ENCODE data around the gene NMB. TPM values are rescaled to one million over a fixed set of nuclear protein-coding genes. Genes with fewer than 3 reads are reported as not detected.

The NMB gene
- total and polyA plus RNA-seq, 2 experiments from 2014 or later: 18.1 to 22.0 TPM

DNA sequence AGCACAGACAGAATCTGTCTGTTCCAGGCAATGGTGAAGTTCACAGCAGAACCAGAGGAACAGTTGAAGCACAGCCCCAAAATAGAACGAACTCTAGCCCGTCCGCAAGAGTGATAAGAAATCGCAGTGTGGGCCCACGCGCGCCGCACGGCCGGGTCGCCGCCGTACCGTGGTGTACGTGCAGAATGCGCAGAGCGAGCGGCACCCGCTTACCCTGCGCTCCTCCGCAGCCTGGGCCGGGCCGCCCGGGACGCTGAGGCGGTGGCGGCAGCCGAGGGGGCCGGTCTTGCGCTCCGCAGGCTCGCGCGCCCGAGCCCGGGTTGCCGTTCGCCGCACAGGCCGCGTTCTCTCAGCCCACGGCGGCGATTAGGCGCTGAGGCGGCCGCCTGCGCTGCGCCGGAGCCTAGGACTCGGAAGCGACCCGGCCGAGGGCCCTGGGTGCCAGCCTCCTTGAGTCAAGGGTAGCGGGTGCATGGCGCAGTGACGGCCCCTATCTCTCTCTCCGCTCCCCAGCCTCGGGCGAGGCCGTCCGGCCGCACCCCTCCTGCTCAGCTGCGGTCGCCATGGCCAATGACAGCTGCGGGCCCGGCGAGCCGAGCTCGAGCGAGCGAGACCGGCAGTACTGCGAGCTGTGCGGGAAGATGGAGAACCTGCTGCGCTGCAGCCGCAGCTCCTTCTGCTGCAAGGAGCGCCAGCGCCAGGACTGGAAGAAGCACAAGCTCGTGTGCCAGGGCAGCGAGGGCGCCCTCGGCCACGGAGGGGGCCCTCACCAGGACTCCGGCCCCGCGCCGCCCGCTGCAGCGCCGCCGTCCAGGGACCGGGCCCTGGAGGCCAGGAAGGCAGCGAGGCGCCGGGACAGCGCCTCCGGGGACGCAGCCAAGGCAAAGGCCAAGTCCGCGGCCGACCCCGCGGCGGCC lies 24.4 kb downstream of the NMB start:
- Mint-ChIP-seq H3K9me3 (no peaks in the 10 kb centered on the region), H3K36me3 (ENCODE audit: low read depth) (peaks cover 20% of the 10 kb centered on the region), H3K27me3 (ENCODE audit: insufficient read depth, low read depth, poor library complexity) (peaks cover 16% of the 10 kb centered on the region), H3K27ac (no peak overlapping the region), H3K4me3 (peak overlapping the region; percentile 82), H3K4me1 (peaks cover 39% of the 10 kb centered on the region)
- Histone ChIP-seq H2AFZ (peak overlapping the region; percentile 33; the same call in 1 of the 2 replicates), H3K4me3 (peak overlapping the region; percentile 61), H3K4me1 (ENCODE audit: insufficient read depth) (peaks cover 42% of the 10 kb centered on the region), H3K36me3 (ENCODE audit: insufficient read depth) (no peaks in the 10 kb centered on the region; the same call in 1 of the 2 replicates), H3K79me2 (replicated peaks; ENCODE audit: insufficient read depth) (no peaks in the 10 kb centered on the region; the same call in 1 of the 2 replicates), H3K27ac (ENCODE audit: low read depth) (no peak overlapping the region), H3K4me2 (peak overlapping the region; percentile 87), H3F3A (replicated peaks; ENCODE audit: low read depth) (peaks cover 20% of the 10 kb centered on the region), H3K9me2 (ENCODE audit: insufficient read depth) (no peaks in the 10 kb centered on the region), H3K27me3 (ENCODE audit: insufficient read depth) (peaks cover 23% of the 10 kb centered on the region), H4K20me1 (replicated peaks; ENCODE audit: insufficient read depth) (no peaks in the 10 kb centered on the region)
- ATAC-seq (peak; percentile 69), DNase-seq (ENCODE audit: low spot score) (peak; percentile 76)
- TF ChIP-seq ZNF114 (CRISPR knock-in tag; IDR thresholded peaks at IDR 0.05) (no peak), JUNB (IDR thresholded peaks at IDR 0.05; ENCODE audit: unreplicated experiment) (no peak), NANOG (IDR thresholded peaks at IDR 0.05; ENCODE audit: borderline replicate concordance) (no peak), POLR2AphosphoS5 (IDR thresholded peaks at IDR 0.05; ENCODE audit: low read depth) (0 out of 2 replicates have a peak, but pooled peaks have one; percentile 33), EZH2 (IDR thresholded peaks at IDR 0.05; ENCODE audit: low read depth, unreplicated experiment) (no peak), CREB1 (CRISPR knock-in tag; IDR thresholded peaks at IDR 0.05; ENCODE audit: low read depth) (no peak)
- TF ChIP-seq, protein P1, sequence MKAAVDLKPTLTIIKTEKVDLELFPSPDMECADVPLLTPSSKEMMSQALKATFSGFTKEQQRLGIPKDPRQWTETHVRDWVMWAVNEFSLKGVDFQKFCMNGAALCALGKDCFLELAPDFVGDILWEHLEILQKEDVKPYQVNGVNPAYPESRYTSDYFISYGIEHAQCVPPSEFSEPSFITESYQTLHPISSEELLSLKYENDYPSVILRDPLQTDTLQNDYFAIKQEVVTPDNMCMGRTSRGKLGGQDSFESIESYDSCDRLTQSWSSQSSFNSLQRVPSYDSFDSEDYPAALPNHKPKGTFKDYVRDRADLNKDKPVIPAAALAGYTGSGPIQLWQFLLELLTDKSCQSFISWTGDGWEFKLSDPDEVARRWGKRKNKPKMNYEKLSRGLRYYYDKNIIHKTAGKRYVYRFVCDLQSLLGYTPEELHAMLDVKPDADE (IDR thresholded peaks at IDR 0.05): no peak
- TF ChIP-seq, protein P2, sequence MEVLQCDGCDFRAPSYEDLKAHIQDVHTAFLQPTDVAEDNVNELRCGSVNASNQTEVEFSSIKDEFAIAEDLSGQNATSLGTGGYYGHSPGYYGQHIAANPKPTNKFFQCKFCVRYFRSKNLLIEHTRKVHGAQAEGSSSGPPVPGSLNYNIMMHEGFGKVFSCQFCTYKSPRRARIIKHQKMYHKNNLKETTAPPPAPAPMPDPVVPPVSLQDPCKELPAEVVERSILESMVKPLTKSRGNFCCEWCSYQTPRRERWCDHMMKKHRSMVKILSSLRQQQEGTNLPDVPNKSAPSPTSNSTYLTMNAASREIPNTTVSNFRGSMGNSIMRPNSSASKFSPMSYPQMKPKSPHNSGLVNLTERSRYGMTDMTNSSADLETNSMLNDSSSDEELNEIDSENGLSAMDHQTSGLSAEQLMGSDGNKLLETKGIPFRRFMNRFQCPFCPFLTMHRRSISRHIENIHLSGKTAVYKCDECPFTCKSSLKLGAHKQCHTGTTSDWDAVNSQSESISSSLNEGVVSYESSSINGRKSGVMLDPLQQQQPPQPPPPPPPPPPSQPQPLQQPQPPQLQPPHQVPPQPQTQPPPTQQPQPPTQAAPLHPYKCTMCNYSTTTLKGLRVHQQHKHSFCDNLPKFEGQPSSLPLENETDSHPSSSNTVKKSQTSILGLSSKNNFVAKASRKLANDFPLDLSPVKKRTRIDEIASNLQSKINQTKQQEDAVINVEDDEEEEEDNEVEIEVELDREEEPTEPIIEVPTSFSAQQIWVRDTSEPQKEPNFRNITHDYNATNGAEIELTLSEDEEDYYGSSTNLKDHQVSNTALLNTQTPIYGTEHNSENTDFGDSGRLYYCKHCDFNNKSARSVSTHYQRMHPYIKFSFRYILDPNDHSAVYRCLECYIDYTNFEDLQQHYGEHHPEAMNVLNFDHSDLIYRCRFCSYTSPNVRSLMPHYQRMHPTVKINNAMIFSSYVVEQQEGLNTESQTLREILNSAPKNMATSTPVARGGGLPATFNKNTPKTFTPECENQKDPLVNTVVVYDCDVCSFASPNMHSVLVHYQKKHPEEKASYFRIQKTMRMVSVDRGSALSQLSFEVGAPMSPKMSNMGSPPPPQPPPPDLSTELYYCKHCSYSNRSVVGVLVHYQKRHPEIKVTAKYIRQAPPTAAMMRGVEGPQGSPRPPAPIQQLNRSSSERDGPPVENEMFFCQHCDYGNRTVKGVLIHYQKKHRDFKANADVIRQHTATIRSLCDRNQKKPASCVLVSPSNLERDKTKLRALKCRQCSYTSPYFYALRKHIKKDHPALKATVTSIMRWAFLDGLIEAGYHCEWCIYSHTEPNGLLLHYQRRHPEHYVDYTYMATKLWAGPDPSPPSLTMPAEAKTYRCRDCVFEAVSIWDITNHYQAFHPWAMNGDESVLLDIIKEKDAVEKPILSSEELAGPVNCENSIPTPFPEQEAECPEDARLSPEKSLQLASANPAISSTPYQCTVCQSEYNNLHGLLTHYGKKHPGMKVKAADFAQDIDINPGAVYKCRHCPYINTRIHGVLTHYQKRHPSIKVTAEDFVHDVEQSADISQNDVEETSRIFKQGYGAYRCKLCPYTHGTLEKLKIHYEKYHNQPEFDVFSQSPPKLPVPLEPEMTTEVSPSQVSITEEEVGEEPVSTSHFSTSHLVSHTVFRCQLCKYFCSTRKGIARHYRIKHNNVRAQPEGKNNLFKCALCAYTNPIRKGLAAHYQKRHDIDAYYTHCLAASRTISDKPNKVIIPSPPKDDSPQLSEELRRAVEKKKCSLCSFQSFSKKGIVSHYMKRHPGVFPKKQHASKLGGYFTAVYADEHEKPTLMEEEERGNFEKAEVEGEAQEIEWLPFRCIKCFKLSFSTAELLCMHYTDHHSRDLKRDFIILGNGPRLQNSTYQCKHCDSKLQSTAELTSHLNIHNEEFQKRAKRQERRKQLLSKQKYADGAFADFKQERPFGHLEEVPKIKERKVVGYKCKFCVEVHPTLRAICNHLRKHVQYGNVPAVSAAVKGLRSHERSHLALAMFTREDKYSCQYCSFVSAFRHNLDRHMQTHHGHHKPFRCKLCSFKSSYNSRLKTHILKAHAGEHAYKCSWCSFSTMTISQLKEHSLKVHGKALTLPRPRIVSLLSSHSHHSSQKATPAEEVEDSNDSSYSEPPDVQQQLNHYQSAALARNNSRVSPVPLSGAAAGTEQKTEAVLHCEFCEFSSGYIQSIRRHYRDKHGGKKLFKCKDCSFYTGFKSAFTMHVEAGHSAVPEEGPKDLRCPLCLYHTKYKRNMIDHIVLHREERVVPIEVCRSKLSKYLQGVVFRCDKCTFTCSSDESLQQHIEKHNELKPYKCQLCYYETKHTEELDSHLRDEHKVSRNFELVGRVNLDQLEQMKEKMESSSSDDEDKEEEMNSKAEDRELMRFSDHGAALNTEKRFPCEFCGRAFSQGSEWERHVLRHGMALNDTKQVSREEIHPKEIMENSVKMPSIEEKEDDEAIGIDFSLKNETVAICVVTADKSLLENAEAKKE (CRISPR knock-in tag; IDR thresholded peaks at IDR 0.05): no peak
- TF ChIP-seq, protein P3, sequence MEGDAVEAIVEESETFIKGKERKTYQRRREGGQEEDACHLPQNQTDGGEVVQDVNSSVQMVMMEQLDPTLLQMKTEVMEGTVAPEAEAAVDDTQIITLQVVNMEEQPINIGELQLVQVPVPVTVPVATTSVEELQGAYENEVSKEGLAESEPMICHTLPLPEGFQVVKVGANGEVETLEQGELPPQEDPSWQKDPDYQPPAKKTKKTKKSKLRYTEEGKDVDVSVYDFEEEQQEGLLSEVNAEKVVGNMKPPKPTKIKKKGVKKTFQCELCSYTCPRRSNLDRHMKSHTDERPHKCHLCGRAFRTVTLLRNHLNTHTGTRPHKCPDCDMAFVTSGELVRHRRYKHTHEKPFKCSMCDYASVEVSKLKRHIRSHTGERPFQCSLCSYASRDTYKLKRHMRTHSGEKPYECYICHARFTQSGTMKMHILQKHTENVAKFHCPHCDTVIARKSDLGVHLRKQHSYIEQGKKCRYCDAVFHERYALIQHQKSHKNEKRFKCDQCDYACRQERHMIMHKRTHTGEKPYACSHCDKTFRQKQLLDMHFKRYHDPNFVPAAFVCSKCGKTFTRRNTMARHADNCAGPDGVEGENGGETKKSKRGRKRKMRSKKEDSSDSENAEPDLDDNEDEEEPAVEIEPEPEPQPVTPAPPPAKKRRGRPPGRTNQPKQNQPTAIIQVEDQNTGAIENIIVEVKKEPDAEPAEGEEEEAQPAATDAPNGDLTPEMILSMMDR (conservative IDR thresholded peaks at IDR 0.05; ENCODE audit: low read depth in 2 of 2): 0 out of 4 replicates have a peak, but pooled peaks of 1 of the 2 experiments have one; percentile 1
- TF ChIP-seq, protein P4, sequence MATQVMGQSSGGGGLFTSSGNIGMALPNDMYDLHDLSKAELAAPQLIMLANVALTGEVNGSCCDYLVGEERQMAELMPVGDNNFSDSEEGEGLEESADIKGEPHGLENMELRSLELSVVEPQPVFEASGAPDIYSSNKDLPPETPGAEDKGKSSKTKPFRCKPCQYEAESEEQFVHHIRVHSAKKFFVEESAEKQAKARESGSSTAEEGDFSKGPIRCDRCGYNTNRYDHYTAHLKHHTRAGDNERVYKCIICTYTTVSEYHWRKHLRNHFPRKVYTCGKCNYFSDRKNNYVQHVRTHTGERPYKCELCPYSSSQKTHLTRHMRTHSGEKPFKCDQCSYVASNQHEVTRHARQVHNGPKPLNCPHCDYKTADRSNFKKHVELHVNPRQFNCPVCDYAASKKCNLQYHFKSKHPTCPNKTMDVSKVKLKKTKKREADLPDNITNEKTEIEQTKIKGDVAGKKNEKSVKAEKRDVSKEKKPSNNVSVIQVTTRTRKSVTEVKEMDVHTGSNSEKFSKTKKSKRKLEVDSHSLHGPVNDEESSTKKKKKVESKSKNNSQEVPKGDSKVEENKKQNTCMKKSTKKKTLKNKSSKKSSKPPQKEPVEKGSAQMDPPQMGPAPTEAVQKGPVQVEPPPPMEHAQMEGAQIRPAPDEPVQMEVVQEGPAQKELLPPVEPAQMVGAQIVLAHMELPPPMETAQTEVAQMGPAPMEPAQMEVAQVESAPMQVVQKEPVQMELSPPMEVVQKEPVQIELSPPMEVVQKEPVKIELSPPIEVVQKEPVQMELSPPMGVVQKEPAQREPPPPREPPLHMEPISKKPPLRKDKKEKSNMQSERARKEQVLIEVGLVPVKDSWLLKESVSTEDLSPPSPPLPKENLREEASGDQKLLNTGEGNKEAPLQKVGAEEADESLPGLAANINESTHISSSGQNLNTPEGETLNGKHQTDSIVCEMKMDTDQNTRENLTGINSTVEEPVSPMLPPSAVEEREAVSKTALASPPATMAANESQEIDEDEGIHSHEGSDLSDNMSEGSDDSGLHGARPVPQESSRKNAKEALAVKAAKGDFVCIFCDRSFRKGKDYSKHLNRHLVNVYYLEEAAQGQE (IDR thresholded peaks at IDR 0.05; ENCODE audit: unreplicated experiment): no peak
